Transverse colon (tissue), 4 donors: ENCODE results near the gene E2F1.

Experiments
- EP300 ChIP-seq: sonication (generic); formaldehyde crosslinking; IDR thresholded peaks from one replicate; pipeline ENCODE4 v1.6.1; 2017; ENCODE audit warnings: antibody characterized with exemption, low read depth
- POLR2A ChIP-seq: fragments of 450-650 bp; IDR thresholded peaks from one replicate; pipeline ENCODE4 v1.6.1; 2016; ENCODE audit warnings: antibody characterized with exemption, mild to moderate bottlenecking, moderate library complexity
- POLR2AphosphoS5 ChIP-seq, 3 donors: sonication (generic); formaldehyde crosslinking; IDR thresholded peaks; one replicate each; pipeline ENCODE4 v1.6.1; 2016; ENCODE audit warnings: antibody characterized with exemption in 3 of 3
- TF ChIP-seq, protein P1 (sequence below), 5 experiments: fragments of 200-600 bp in 3 of 5; fragments of 450-650 bp in 2 of 5; sonication (generic) in 3 of 5; IDR thresholded peaks; 1 replicate in 2 of 5; 2 replicates in 3 of 5; pipeline ENCODE4 v1.5.1; 2016 to 2017; ENCODE audit warnings: antibody characterized with exemption in 5 of 5, inconsistent platforms in 3 of 5, mild to moderate bottlenecking in 2 of 5, moderate library complexity in 1 of 5

DNA sequence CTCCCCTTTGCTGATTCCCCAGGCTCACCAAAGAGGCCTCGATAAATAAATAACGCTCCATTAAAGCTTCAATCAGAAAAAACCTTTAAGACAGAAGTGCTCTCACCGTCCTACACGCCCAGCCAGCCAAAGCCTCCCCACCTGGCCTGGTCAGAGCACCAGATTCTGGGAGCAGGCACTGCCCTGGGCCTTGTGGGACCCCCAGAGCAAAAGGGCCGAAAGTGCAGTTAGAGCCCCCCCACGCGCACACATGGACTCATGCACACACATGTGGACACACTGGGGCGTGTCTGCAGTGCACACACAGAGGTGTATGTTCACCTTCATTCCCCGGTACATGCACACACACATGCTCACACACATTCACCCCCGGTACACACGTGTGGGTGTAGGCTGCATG lies 10.1 kb downstream of the E2F1 start:
- no peak for TF ChIP-seq POLR2A
- TF ChIP-seq EP300 = no peak
- TF ChIP-seq, protein P1, sequence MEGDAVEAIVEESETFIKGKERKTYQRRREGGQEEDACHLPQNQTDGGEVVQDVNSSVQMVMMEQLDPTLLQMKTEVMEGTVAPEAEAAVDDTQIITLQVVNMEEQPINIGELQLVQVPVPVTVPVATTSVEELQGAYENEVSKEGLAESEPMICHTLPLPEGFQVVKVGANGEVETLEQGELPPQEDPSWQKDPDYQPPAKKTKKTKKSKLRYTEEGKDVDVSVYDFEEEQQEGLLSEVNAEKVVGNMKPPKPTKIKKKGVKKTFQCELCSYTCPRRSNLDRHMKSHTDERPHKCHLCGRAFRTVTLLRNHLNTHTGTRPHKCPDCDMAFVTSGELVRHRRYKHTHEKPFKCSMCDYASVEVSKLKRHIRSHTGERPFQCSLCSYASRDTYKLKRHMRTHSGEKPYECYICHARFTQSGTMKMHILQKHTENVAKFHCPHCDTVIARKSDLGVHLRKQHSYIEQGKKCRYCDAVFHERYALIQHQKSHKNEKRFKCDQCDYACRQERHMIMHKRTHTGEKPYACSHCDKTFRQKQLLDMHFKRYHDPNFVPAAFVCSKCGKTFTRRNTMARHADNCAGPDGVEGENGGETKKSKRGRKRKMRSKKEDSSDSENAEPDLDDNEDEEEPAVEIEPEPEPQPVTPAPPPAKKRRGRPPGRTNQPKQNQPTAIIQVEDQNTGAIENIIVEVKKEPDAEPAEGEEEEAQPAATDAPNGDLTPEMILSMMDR (IDR thresholded peaks at IDR 0.05) = no peak
- no peak for TF ChIP-seq POLR2AphosphoS5 (IDR thresholded peaks at IDR 0.05)
